RKO (cell line): ENCODE measurements around the gene MAST4.

Experiments
- DNase-seq: peaks from one replicate; pipeline ENCODE4 v3.0.0-alpha.2; 2016; ENCODE audit warnings: low spot score

The MAST4 gene

GRCh38 chr5:66908230-66908629 is 312.0 kb downstream of the MAST4 start:
- DNase-seq = no peak

GRCh38 chr5:66909364-66909763 is 313.2 kb downstream of the MAST4 start:
- DNase-seq = no peak

- DNase-seq = no peak
These were observed 316.6 kb downstream of the MAST4 start for GRCh38 chr5:66912787-66913186.

DNA sequence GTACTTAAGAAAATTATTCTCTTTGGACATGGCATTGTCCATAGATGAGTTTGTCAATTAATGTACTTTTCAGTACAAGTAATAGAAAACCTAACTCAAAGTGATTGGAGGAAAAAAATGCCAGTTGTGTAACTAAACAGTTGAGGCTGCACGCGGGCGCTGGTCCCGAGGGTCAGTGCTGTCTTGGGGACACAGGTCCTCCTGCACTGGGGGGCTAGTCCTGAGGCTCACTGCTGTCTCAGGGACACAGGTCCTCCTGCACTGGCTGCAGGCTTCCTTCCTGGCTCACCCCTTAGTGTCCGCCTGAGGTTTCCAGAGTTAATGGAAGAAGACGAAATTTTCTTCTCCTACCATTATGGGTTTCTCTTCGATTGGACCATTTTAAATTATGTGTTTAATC is 319.3 kb downstream of the MAST4 start:
- DNase-seq = no peak

DNA sequence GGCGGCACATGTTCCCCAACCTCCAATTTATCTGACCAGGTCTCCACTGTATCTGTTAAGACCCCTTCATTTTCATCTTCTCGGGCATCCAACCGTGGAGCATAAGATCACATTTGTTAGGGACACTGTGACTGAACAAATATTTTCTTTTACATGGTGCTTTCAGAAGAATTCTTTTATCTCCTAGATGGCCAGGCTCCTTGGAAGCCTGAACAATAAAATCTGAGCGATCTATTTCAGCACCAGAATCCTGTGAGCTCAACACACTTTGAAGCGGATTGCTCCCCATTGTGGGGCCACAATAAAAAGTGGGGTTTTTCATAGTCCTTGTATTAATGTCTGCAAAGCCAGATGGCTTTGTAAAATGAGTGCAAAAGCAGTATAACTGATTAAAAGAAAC is 326.7 kb downstream of the MAST4 start:
- DNase-seq = no peak

GRCh38 chr5:66923457-66923856 is 327.3 kb downstream of the MAST4 start:
- no peak for DNase-seq

DNA sequence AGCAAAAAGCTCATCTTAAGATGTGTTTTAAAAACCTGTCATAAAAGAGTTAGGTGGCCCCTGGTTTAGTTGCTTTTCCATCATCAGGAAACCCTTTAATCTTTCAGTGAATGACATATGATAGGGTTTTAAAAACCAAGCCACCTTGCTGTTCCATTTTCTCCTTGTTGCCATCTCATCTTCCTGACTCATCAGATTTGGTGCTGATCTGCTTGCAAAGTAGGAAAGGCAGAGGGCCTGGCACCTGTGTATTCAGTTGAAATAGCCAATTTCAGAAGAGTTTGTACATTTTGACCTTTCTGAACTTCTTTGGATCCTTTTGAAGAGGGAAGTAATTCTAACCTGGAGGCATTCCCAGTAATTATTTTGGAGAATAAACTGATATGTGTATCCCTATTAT is 327.7 kb downstream of the MAST4 start:
- DNase-seq = no peak

- no peak for DNase-seq
These were observed 330.9 kb downstream of the MAST4 start for GRCh38 chr5:66927140-66927539.

DNA sequence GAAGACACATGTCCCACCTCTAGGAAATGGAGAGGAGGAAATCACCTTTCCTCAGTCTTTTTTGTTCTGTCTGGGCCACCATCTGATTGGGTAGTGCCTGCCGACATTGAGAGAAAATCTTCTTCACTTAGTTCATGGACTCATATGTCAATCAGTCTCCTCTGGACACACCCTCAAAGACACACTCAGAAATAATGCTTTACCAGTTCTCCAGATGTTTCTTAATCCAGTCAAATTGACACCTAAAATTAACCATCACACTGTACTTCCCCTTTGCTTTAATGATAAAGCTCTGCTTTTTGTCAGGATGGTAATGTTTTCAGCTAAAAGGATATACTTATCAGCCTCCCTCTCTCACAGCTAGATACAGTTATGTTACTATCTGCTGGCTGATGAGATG is 333.1 kb downstream of the MAST4 start:
- DNase-seq = no peak

GRCh38 chr5:66929995-66930394 is 333.8 kb downstream of the MAST4 start:
- no peak for DNase-seq

DNA sequence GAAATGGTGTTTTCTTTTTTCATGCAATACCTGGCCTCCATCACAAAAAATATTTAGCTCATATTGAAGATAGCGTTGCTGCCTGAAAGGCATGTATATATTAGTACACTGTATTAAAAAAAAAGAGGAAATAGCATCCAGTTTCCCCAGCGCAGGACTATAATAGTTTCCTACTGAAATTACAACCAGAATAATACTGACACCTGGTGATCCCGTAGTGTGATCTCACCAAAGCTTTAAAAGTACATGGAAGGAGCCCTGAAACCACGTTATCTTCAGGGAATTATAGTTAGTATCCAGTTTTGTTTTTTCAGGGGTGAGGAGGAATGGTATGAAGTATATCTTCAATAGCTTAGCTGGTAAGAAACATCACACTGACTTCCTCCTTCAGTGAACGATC is 335.5 kb downstream of the MAST4 start:
- no peak for DNase-seq

GRCh38 chr5:66932457-66932856 is 336.3 kb downstream of the MAST4 start:
- DNase-seq = no peak

DNA sequence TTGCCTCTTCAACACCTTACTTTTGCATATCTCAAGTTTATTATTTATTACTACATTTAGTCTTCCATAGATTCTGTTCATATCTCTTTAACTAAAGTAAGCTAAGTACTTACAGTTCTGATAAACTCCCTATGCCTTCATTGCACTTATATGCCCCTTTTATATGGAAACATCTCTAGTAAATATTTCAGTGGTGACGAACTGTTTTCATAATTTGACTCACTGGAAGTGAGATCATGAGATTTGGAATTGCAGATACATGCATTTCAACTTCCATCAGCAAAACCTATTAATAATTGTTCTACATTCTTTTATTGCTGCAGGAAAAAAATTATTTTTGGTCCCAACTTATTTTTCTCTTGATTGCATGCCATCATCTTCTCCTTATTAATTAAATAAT is 336.9 kb downstream of the MAST4 start:
- peak; percentile 23 for DNase-seq

- DNase-seq = no peak
These were observed 342.9 kb downstream of the MAST4 start for GRCh38 chr5:66939094-66939493.

GRCh38 chr5:66945389-66946349 is 349.5 kb downstream of the MAST4 start:
- no peak for DNase-seq

DNA sequence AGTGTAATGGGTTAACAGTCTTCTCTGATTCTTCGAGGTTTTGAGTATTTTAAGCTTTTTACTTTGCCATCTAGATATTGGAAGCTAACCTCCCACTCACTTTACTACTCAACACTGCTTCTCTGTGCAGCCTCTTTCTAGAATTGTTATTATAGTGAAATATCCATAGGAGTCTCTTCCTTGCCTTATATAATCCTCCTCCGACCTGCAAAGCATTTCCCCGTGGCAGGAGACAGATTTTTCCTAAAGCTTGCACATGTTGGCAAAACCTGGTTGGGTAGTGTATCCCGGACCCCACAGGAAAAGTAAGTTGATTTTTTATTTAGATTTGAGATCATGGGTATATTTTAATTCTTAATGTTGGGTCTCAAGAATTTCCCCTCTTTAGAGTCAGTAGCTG is 351.3 kb downstream of the MAST4 start:
- DNase-seq = no peak

GRCh38 chr5:66949066-66949465 is 352.9 kb downstream of the MAST4 start:
- DNase-seq = no peak

GRCh38 chr5:66952153-66952552 is 356.0 kb downstream of the MAST4 start:
- no peak for DNase-seq

GRCh38 chr5:66956439-66956838 is 360.2 kb downstream of the MAST4 start:
- DNase-seq = no peak

DNA sequence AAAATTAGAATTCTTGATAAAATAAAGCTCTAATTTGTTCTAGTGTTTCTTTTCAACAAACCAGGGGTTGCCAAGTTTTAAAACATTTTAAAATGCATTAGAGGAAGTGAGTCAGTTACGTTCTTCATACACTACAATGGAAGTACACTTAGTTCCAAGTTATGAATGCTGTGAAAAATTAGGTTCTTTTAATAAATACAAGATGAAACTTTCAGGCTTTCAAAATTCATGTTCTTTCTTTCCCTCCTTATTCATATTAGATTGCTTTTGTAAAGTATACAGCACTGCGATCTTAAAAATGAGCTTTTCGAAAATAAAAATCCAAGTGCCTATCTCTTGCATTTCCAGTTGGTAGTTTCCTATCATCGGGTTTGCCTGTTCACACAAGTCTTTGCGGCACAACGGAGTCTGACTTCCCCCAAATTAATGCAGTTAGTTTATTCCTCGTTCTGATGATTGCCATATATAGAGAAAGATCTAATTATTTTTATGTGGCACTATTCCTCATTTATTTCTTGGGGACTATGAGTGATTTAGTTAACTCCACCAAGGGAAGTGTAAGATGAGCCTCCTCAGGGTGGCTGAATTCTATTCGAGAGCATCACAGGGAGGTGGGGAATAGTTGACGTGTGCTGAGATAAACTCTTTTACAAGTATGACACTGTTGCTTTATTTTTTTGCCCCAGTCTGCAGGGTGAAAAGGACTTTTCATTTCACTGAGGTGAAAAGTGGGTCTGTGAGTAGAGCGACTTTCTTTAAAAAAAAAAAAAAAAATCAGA is 362.2 kb downstream of the MAST4 start:
- no peak for DNase-seq

DNA sequence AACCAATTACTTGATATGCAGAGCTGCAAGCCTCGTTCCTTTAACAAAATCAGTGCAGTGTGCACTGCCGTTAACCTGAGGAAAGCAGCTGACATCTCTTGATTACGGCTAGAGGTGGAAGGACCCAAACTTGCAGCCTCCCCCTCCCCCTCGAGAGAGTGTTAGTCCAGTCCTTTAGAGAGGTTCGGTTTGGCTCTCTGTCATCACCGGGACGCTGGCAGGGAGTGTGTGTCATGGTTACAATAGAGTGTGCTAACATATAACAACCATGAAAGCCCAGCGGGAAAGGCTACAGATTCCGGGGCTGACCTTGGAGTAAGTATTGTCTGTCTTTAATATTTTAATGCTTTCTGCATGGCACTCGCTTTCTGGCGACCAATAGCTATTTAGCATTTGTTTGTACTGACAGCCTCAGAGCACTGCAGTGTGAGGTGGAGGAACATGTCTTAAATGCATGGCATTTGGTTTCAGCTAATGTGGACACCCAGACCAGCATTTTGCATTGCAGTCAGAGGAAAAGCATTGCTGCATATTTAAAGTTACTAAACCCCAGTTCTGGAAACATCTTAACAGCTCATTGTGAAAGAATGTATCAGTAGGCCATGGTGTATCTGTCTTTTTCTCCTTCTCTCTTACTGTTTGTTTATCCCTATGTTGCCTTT is 362.9 kb downstream of the MAST4 start:
- no peak for DNase-seq

DNA sequence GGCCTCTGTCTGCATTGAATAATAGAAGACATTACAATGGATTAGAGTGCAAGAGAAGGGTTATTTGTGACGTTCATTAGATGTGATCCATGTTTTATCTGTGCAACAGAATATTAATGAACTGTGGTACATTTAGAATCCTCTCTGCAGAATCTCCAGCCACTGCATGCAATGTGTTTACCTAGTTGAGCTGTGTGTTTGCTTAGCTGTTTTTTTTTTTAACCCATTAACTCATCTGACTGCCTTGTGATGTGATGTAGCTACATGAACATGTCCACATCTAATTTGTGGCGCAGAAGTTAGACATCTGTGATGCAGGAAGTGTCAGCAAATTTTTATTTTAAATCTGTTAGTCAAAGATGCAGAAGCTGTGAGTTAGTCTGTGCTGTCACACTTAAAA is 363.5 kb downstream of the MAST4 start:
- no peak for DNase-seq
